DND-41 (cell line): ENCODE measurements around the gene MXD4.

Experiments used
- ATAC-seq: fragments of 200-7000 bp; cut with Tn5 transposase; 3 replicates; pipeline ENCODE4 v1.9.1; 2021; ENCODE audit warnings: low read depth; ENCODE audit not compliant: insufficient read depth
- DNase-seq: peaks from one replicate; pipeline ENCODE4 v3.0.0-alpha.2; 2020
- H2AFZ ChIP-seq: 2 replicates; pipeline ENCODE4 v1.6.0; 2012; ENCODE audit warnings: low read depth, low read length
- H3K27ac ChIP-seq: 2 replicates; pipeline ENCODE4 v1.5.1; 2012; ENCODE audit warnings: low read length, inconsistent platforms
- H3K27me3 ChIP-seq: fragments of 200-600 bp; sonication (generic); 2 replicates; pipeline ENCODE4 v1.6.0; 2012; ENCODE audit warnings: low read length, mild to moderate bottlenecking, inconsistent platforms; ENCODE audit not compliant: insufficient read depth, poor library complexity
- H3K36me3 ChIP-seq: 2 replicates; pipeline ENCODE4 v1.5.1; 2012; ENCODE audit warnings: low read length, inconsistent platforms; ENCODE audit not compliant: insufficient read depth
- H3K4me1 ChIP-seq: 2 replicates; pipeline ENCODE4 v1.5.1; 2012; ENCODE audit warnings: mild to moderate bottlenecking, low read length; ENCODE audit not compliant: insufficient read depth
- H3K4me2 ChIP-seq: 2 replicates; pipeline ENCODE4 v1.6.0; 2012; ENCODE audit warnings: mild to moderate bottlenecking, moderate library complexity, low read length, inconsistent platforms; ENCODE audit not compliant: insufficient read depth
- H3K4me3 ChIP-seq, 2 experiments: fragments of 200-600 bp in 1 of 2; shearing (Covaris generic) in 1 of 2; 2 replicates each; pipeline ENCODE4 v1.5.1; 2012 to 2016; ENCODE audit warnings: inconsistent platforms in 2 of 2, low read length in 2 of 2, mild to moderate bottlenecking in 2 of 2, low read depth in 1 of 2, moderate library complexity in 1 of 2
- H3K79me2 ChIP-seq: 2 replicates; pipeline ENCODE4 v1.6.0; 2012; ENCODE audit warnings: low read length, inconsistent platforms; ENCODE audit not compliant: insufficient read depth
- H3K9ac ChIP-seq: 2 replicates; pipeline ENCODE4 v1.6.0; 2012; ENCODE audit warnings: low read depth, mild to moderate bottlenecking, inconsistent platforms, low read length, moderate library complexity
- H3K9me3 ChIP-seq: 2 replicates; pipeline ENCODE4 v1.5.1; 2012; ENCODE audit warnings: low read length, moderate library complexity, mild to moderate bottlenecking, inconsistent platforms; ENCODE audit not compliant: insufficient read depth, severe bottlenecking
- H4K20me1 ChIP-seq: 2 replicates; pipeline ENCODE4 v1.6.0; 2012; ENCODE audit warnings: low read length; ENCODE audit not compliant: insufficient read depth
- CTCF ChIP-seq: IDR thresholded peaks from 2 replicates; pipeline ENCODE4 v1.5.1; 2012; ENCODE audit warnings: borderline replicate concordance, low read length, moderate library complexity, mild to moderate bottlenecking; ENCODE audit not compliant: poor library complexity, severe bottlenecking; ENCODE audit errors: extremely low read depth
- EZH2 ChIP-seq: IDR thresholded peaks from 3 replicates; pipeline ENCODE4 v1.6.1; 2012; ENCODE audit warnings: borderline replicate concordance, low read depth, mild to moderate bottlenecking, moderate library complexity, low read length, inconsistent platforms; ENCODE audit not compliant: severe bottlenecking

Gene MXD4

DNA sequence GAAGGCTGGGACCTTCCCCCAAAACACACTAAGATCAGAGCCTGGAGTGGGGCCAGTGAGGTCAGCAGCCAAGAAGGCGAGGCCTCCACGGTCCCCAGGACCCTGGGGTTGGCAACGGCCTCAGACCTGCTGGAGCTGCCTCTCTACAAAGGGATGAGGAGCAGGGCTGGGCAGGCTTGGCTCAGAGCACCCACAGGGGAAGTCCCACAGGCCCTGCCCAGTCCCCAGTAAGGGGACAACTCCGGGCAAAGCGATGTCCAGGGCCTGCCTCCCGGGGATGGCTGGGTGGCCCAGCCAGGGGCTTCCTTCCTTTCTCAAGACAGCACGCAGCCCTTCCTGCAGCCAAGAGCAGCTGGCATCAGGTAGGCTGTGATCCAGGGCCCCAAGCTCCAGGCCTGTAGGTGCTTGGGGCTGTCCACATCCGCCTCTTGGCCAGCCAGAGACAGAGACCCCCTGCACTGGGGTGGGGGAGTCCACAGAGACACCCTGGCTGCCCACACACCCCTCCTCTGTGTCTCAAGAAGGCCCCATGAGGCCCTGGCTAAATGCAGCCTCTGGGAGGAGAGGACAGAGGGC, 5.7 kb downstream of the MXD4 start:
- no peak overlapping the region for H3K9ac ChIP-seq
- ATAC-seq: no peak

DNA sequence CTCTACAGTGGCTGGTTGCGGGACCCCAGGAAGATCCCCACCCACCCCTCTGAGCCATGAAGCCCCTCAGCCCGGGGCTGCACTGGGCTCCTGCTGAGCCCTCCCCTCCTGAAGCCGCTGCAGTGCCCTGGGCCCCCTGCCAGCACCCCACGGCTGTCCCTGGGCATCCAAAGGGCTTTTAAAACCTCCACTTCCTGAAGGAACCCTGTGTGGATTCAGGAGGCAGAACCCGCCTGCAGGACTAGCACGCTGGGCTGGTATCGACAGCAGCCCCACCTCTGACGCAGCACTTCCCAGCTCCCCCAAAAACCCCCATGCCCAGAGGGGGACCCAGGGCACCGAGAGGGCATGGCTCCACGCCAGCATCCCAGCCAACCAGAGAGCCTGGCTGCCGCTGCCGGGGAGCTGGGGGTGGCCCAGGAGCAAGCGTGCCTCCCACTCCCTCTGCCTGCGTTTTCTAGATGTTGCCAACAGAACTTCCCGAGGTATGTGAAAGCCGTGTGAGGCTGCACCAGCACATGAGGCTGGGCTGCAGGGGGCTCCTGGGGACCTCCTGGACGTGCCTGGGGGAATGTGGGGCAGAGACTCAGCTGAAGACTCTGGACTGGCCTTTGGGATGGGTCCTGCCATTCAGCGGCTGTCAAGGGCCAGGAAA, 6.3 kb downstream of the MXD4 start:
- peaks cover 71% of the 10 kb centered on the region for H4K20me1 ChIP-seq
- no peaks in the 10 kb centered on the region for H3K27me3 ChIP-seq
- H3K27ac ChIP-seq: no peak overlapping the region
- H3K79me2 ChIP-seq: peaks cover 23% of the 10 kb centered on the region
- H3K9ac ChIP-seq: no peak overlapping the region
- no peak for ATAC-seq
- H2AFZ ChIP-seq: no peak overlapping the region
- peaks cover 75% of the 10 kb centered on the region for H3K36me3 ChIP-seq
- H3K9me3 ChIP-seq: no peaks in the 10 kb centered on the region
- DNase-seq: peak; percentile 2
- H3K4me2 ChIP-seq: no peak overlapping the region
- H3K4me3 ChIP-seq: no peak overlapping the region
- peaks cover 16% of the 10 kb centered on the region for H3K4me1 ChIP-seq
- no peak for TF ChIP-seq EZH2

More for the DNA sequence above, 5.7 kb downstream of the MXD4 start:
- Histone ChIP-seq H3K9me3 (no peaks in the 10 kb centered on the region), H3K4me3 (no peak overlapping the region), H3K27me3 (no peaks in the 10 kb centered on the region), H3K79me2 (peaks cover 30% of the 10 kb centered on the region), H3K36me3 (peaks cover 69% of the 10 kb centered on the region), H2AFZ (no peak overlapping the region), H4K20me1 (peaks cover 74% of the 10 kb centered on the region), H3K27ac (no peak overlapping the region), H3K4me1 (peaks cover 22% of the 10 kb centered on the region), H3K4me2 (no peak overlapping the region)
- DNase-seq: peak; percentile 2
- TF ChIP-seq CTCF: no peak
- no peak for TF ChIP-seq EZH2

- Histone ChIP-seq H2AFZ (no peak overlapping the region), H3K36me3 (peaks cover 76% of the 10 kb centered on the region), H3K27ac (no peak overlapping the region), H3K4me1 (peaks cover 9% of the 10 kb centered on the region), H4K20me1 (peaks cover 65% of the 10 kb centered on the region), H3K27me3 (no peaks in the 10 kb centered on the region), H3K4me2 (no peak overlapping the region), H3K9me3 (no peaks in the 10 kb centered on the region), H3K4me3 (no peak overlapping the region), H3K9ac (no peak overlapping the region), H3K79me2 (peaks cover 16% of the 10 kb centered on the region)
- DNase-seq (no peak), ATAC-seq (no peak)
- no peak for TF ChIP-seq EZH2
- no peak for TF ChIP-seq CTCF
Measured at GRCh38 chr4:2254665-2255500, 7.0 kb downstream of the MXD4 start.
